Neural cell (in vitro differentiated cells): ENCODE measurements around the gene SLCO2A1. TPM values are rescaled to one million over a fixed set of nuclear protein-coding genes. Genes with fewer than 3 reads are reported as not detected.

Source experiments
- H2AFZ ChIP-seq: fragments of 200-600, 300-800 bp; sonication (generic), shearing (Covaris generic); 2 replicates; pipeline ENCODE4 v1.6.0; 2014; ENCODE audit warnings: low read depth, mild to moderate bottlenecking, antibody characterized with exemption, low read length, moderate library complexity
- H3F3A ChIP-seq: fragments of 200-600 bp; shearing (Covaris generic); 2 replicates; pipeline ENCODE4 v1.6.1; 2016; ENCODE audit warnings: mild to moderate bottlenecking, moderate library complexity, mixed read lengths, antibody characterized with exemption, low read length; ENCODE audit not compliant: insufficient read depth, poor library complexity, severe bottlenecking
- H3K27ac ChIP-seq: fragments of 200-600, 300-800 bp; sonication (generic), shearing (Covaris generic); 2 replicates; pipeline ENCODE4 v1.5.1; 2014; ENCODE audit warnings: mild to moderate bottlenecking, low read length, moderate library complexity
- H3K27me3 ChIP-seq: fragments of 300-800, 200-600 bp; sonication (generic), shearing (Covaris generic); 2 replicates; pipeline ENCODE4 v1.6.0; 2014; ENCODE audit warnings: mild to moderate bottlenecking, low read depth, low read length, moderate library complexity; ENCODE audit not compliant: insufficient read depth
- H3K36me3 ChIP-seq: fragments of 300-800, 200-600 bp; sonication (generic), shearing (Covaris generic); 2 replicates; pipeline ENCODE4 v1.5.1; 2014; ENCODE audit warnings: mild to moderate bottlenecking, antibody characterized with exemption, low read length, moderate library complexity; ENCODE audit not compliant: insufficient read depth
- H3K4me2 ChIP-seq: fragments of 300-800, 200-600 bp; sonication (generic), shearing (Covaris generic); 2 replicates; pipeline ENCODE4 v1.6.0; 2014; ENCODE audit warnings: mild to moderate bottlenecking, low read length
- H3K4me3 ChIP-seq: fragments of 300-800, 200-600 bp; sonication (generic), shearing (Covaris generic); 2 replicates; pipeline ENCODE4 v1.5.1; 2014; ENCODE audit warnings: mild to moderate bottlenecking, low read length, moderate library complexity
- H3K79me2 ChIP-seq: fragments of 200-600 bp; shearing (Covaris generic); replicated peaks from 2 replicates; pipeline ENCODE4 v1.6.0; 2014; ENCODE audit warnings: mild to moderate bottlenecking, low read length, moderate library complexity; ENCODE audit not compliant: insufficient read depth
- H3K9ac ChIP-seq: fragments of 300-800, 200-600 bp; sonication (generic), shearing (Covaris generic); 2 replicates; pipeline ENCODE4 v1.6.1; 2016; ENCODE audit warnings: mild to moderate bottlenecking, low read length, mixed read lengths
- H3K9me2 ChIP-seq: fragments of 200-600 bp; shearing (Covaris generic); 2 replicates; pipeline ENCODE4 v1.6.1; 2016; ENCODE audit warnings: mild to moderate bottlenecking, low read length, mixed read lengths; ENCODE audit not compliant: insufficient read depth
- H3K9me3 ChIP-seq: fragments of 200-600, 300-800 bp; sonication (generic), shearing (Covaris generic); 2 replicates; pipeline ENCODE4 v1.6.1; 2016; ENCODE audit warnings: mild to moderate bottlenecking, mixed run types, low read length, moderate library complexity, mixed read lengths
- H4K20me1 ChIP-seq: fragments of 200-600 bp; shearing (Covaris generic); 2 replicates; pipeline ENCODE4 v1.6.1; 2016; ENCODE audit warnings: mild to moderate bottlenecking, mixed run types; ENCODE audit not compliant: insufficient read depth
- EP300 ChIP-seq: fragments of 450-650 bp; conservative IDR thresholded peaks from 2 replicates; pipeline ENCODE4 v1.6.1; 2014; ENCODE audit warnings: antibody characterized with exemption, mild to moderate bottlenecking, moderate library complexity; ENCODE audit not compliant: poor library complexity, severe bottlenecking
- EZH2 ChIP-seq: fragments of 200-600, 300-800 bp; shearing (Covaris generic), sonication (generic); IDR thresholded peaks from 2 replicates; pipeline ENCODE4 v1.6.1; 2014; ENCODE audit warnings: antibody characterized with exemption, low read length, borderline replicate concordance, mild to moderate bottlenecking; ENCODE audit not compliant: insufficient read depth, poor library complexity, severe bottlenecking
- MXI1 ChIP-seq: fragments of 450-650 bp; conservative IDR thresholded peaks from 2 replicates; pipeline ENCODE4 v1.6.1; 2014; ENCODE audit warnings: antibody characterized with exemption, mild to moderate bottlenecking; ENCODE audit not compliant: poor library complexity, severe bottlenecking
- POLR2AphosphoS5 ChIP-seq: IDR thresholded peaks from 2 replicates; pipeline ENCODE4 v1.6.1; 2012
- RAD21 ChIP-seq: fragments of 450-650 bp; conservative IDR thresholded peaks from 2 replicates; pipeline ENCODE4 v1.6.1; 2014; ENCODE audit warnings: antibody characterized with exemption, mild to moderate bottlenecking, moderate library complexity
- SMC3 ChIP-seq: fragments of 450-650 bp; conservative IDR thresholded peaks from 2 replicates; pipeline ENCODE4 v1.6.1; 2014; ENCODE audit warnings: antibody characterized with exemption, mild to moderate bottlenecking, moderate library complexity; ENCODE audit not compliant: poor library complexity
- TAF1 ChIP-seq: IDR thresholded peaks from 2 replicates; pipeline ENCODE4 v1.6.1; 2012; ENCODE audit warnings: low read depth
- polyA plus RNA-seq: library from polyadenylated mRNA; depleted of rRNA; stranded (reverse); fragments of >200 nt; gene quantifications from 2 replicates; pipeline ENCODE4 v1.2.3, GENCODE V29; 2014
- TF ChIP-seq, protein P1 (sequence below): fragments of 450-650 bp; IDR thresholded peaks from 2 replicates; pipeline ENCODE4 v1.5.1; 2014; ENCODE audit warnings: antibody characterized with exemption, mild to moderate bottlenecking, moderate library complexity; ENCODE audit not compliant: poor library complexity, severe bottlenecking
- TF ChIP-seq, protein P2 (sequence below): IDR thresholded peaks from 2 replicates; pipeline ENCODE4 v1.6.1; 2012; ENCODE audit warnings: borderline replicate concordance

SLCO2A1 gene
- polyA plus RNA-seq, 1 donor from 2014 or later = not detected

DNA sequence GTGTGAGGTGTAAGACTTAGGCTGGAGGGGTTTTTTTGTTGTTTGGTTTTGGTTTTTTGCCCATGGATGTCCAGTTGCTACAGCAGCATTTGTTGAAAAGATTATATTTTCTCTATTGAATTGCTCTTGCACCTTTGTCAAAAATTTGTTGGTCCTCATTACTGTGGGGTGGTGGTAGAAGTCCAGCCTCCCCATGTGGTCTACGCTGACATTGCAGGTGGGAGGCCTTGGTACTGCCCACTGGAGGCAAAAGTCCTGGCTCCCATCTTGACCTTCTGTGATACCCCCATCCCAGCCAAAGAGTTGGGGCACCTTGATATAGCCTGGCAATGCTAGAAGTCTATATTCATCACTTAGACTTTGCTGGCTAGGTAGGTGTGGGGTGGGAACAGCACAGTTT, 128.6 kb downstream of the SLCO2A1 start:
- TF ChIP-seq MXI1 = no peak
- TF ChIP-seq EP300 = no peak
- TF ChIP-seq RAD21 = no peak
- TF ChIP-seq, protein P1, sequence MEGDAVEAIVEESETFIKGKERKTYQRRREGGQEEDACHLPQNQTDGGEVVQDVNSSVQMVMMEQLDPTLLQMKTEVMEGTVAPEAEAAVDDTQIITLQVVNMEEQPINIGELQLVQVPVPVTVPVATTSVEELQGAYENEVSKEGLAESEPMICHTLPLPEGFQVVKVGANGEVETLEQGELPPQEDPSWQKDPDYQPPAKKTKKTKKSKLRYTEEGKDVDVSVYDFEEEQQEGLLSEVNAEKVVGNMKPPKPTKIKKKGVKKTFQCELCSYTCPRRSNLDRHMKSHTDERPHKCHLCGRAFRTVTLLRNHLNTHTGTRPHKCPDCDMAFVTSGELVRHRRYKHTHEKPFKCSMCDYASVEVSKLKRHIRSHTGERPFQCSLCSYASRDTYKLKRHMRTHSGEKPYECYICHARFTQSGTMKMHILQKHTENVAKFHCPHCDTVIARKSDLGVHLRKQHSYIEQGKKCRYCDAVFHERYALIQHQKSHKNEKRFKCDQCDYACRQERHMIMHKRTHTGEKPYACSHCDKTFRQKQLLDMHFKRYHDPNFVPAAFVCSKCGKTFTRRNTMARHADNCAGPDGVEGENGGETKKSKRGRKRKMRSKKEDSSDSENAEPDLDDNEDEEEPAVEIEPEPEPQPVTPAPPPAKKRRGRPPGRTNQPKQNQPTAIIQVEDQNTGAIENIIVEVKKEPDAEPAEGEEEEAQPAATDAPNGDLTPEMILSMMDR = no peak
- no peak for TF ChIP-seq TAF1
- no peak for TF ChIP-seq EZH2
- TF ChIP-seq, protein P2, sequence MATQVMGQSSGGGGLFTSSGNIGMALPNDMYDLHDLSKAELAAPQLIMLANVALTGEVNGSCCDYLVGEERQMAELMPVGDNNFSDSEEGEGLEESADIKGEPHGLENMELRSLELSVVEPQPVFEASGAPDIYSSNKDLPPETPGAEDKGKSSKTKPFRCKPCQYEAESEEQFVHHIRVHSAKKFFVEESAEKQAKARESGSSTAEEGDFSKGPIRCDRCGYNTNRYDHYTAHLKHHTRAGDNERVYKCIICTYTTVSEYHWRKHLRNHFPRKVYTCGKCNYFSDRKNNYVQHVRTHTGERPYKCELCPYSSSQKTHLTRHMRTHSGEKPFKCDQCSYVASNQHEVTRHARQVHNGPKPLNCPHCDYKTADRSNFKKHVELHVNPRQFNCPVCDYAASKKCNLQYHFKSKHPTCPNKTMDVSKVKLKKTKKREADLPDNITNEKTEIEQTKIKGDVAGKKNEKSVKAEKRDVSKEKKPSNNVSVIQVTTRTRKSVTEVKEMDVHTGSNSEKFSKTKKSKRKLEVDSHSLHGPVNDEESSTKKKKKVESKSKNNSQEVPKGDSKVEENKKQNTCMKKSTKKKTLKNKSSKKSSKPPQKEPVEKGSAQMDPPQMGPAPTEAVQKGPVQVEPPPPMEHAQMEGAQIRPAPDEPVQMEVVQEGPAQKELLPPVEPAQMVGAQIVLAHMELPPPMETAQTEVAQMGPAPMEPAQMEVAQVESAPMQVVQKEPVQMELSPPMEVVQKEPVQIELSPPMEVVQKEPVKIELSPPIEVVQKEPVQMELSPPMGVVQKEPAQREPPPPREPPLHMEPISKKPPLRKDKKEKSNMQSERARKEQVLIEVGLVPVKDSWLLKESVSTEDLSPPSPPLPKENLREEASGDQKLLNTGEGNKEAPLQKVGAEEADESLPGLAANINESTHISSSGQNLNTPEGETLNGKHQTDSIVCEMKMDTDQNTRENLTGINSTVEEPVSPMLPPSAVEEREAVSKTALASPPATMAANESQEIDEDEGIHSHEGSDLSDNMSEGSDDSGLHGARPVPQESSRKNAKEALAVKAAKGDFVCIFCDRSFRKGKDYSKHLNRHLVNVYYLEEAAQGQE = no peak
- no peak for TF ChIP-seq SMC3
- no peak for TF ChIP-seq POLR2AphosphoS5
- H3K4me3 ChIP-seq = no peak overlapping the region
- no peak overlapping the region for H3K4me2 ChIP-seq
- no peak overlapping the region for H2AFZ ChIP-seq
- H3F3A ChIP-seq = no peaks in the 10 kb centered on the region
- no peaks in the 10 kb centered on the region for H3K79me2 ChIP-seq
- no peaks in the 10 kb centered on the region for H3K36me3 ChIP-seq
- H3K9me2 ChIP-seq = no peaks in the 10 kb centered on the region
- no peak overlapping the region for H3K27ac ChIP-seq
- no peaks in the 10 kb centered on the region for H3K27me3 ChIP-seq
- H4K20me1 ChIP-seq = no peaks in the 10 kb centered on the region
- no peaks in the 10 kb centered on the region for H3K9me3 ChIP-seq
- no peak overlapping the region for H3K9ac ChIP-seq

DNA sequence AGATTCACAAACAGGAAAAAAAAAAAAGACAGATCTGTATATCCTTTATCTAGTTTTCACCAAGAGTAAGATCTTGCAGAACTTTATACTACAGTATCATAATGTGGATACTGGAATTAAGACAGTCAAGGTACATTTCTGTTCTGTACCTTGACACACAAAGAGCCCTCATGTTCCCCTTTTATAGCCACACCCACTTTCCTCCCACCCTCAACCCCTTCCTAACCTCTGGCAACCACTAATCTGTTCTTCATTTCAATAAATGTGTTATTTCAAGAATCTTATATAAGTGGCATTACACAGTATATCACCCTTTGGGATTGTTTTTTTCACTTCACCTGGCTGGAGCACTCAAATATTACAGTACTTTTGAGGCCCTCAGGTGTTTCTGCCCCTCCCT, 130.4 kb downstream of the SLCO2A1 start:
- Histone ChIP-seq H4K20me1 (no peaks in the 10 kb centered on the region), H3F3A (no peaks in the 10 kb centered on the region), H3K27ac (no peak overlapping the region), H3K36me3 (no peaks in the 10 kb centered on the region), H3K9me2 (no peaks in the 10 kb centered on the region), H3K27me3 (no peaks in the 10 kb centered on the region), H3K4me3 (no peak overlapping the region), H3K9ac (no peak overlapping the region), H3K4me2 (no peak overlapping the region), H3K79me2 (peaks cover 9% of the 10 kb centered on the region), H3K9me3 (no peaks in the 10 kb centered on the region), H2AFZ (no peak overlapping the region)
- TF ChIP-seq MXI1 = no peak
- TF ChIP-seq, protein P1 = no peak
- TF ChIP-seq RAD21 = no peak
- TF ChIP-seq EZH2 = no peak
- TF ChIP-seq, protein P2 = no peak
- no peak for TF ChIP-seq EP300
- no peak for TF ChIP-seq TAF1
- TF ChIP-seq SMC3 = no peak
- no peak for TF ChIP-seq POLR2AphosphoS5
